GF-D8 (cell line): ENCODE measurements around the gene NBAS.
"Not testable (repeated sequence)": the region's sequence is repeated elsewhere in the genome, so short reads cannot be mapped to it uniquely, and the experiment has no call there.

ENCODE experiments used
- DNase-seq: peaks from one replicate; lab custom pipeline; 2025; lab: John Stamatoyannopoulos, UW

NBAS gene

DNA sequence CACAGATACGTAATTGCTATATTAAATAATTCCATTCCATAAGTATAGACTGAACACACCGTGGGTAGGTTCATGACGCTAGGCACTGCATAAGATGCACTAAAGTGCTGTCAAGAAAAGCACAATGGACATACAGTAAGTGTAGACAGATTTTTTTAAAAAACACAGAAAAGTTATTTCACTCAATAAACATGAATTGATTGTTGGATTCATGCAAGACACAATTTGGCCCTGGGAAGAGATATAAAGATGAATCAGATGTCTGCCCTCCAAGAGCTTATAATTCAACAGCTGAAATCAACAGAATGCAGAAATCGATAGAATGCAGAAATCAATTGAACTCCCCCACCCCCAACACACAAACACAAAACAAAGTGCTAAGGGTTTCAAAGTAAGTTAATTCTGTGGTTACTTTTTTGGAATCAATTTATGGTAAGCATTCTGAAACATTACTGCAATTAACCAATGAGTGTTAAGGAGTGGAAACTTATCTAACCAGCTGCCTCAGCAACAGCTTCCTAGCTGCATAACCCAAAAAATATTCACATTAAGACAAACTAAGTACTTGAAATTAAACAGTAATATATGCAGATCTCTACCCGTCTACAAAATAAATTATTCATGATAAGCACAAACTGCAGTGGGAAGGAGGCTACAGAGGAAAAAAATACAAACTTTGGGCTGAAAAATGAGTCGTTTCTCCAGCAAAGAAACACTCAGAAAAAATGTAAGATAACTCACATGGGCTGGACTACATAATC is 1.6 kb downstream of the NBAS start:
- no peak for DNase-seq

DNA sequence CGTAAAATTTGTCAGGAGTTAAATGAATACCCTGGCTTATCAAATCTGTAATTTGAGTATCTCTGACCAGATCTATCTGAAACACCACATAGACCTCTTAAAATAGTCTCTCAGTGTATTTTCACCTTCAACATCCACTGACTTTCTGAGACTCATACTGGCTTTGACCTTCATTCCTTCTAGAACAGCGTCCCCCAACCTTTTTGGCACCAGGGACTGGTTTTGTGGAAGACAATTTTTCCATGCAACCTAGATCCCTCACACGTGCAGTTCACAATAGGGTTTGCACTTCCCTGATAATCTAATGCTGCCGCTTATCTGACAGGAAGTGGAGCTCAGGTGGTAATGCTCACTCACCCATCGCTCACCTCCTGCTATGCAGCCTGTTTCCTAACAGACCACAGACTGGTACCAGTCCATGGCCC is 3.2 kb downstream of the NBAS start:
- DNase-seq, result peak; percentile 8

DNA sequence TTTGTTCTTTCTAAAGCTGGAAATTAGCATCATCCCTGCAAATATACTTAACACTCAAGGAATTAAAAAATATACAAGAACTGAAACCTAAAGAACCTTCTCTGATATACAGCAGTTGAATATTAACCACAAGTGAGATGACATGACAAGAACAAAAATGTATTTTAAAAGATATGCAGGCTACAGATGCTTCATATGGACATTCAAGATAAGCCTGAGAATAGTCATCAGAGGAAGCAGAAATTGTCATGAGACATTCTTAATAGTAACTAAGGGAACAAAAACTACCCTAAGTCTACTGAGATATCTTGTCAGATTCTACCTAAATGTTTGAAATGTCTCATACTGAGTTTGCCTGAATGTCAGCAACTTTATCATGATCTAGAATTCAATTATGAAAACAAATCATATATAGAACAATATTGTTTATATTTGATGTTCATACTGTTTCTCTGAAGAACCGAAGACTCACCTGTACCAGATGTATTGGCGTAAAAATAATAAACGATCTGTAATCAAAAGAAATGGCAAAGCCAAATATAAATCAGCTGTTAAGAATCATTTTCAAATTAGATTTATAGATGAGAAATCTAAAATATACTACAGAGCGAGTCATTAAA is 4.7 kb downstream of the NBAS start:
- DNase-seq, result no peak

- DNase-seq, result no peak
These were observed 5.4 kb downstream of the NBAS start for GRCh38 chr2:15555760-15556193.

- no peak for DNase-seq
These were observed 6.5 kb downstream of the NBAS start for GRCh38 chr2:15554525-15555218.

DNA sequence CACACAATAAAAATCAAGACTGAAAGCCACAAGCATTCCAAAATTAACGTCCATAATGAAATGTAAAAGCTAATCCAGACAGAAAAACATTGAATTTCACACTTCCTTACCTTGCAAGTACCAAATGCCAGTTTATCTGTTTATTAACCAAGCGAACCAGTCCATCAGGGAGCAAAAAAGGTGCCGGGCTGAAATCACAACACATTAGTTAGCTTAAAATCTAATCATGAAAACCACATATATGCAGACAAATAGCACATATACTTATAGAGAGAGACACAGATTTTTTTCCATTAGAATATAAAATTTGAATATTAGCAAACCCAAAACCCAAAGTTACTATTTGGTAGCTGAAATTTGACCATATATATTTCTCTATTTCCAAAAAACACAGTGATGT is 7.2 kb downstream of the NBAS start:
- no peak for DNase-seq

DNA sequence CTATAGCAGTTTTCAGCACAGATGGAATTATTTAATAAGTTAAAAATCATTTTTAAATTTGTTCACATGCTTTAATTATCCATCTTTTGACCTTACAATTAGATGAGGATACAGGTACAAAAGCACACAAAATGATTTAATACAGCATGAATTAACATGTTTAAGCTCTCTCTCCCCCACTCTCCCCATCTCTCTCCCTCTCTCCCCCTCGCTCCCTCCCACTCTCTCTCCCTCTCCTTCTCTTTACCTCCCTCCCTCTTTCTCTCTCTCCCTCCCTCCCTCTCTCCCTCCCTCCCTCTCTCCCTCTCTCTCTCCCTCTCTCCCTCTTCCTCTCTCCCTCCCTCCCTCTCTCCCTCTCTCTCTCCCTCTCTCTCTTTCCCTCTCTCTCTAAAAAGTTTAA is 7.6 kb downstream of the NBAS start:
- DNase-seq, result no peak

DNA sequence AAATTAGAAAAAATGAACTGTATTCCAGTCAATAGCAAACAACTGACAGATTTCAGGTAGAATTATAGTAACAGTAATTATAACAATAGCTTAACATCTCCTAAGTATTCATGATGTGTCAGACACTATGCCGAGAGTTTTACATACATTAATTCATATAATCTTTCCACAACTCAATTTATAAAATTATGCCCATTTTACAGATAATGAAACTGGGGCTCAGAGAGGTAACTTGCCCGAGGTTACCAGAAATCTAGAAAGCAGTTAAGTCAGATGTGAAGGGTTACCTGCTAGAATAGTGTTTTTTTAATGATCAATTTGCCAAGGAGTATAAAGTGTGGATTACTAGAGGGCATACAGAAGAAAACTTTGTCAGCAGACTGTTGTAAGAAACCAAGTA is 12.2 kb downstream of the NBAS start:
- no peak for DNase-seq

DNA sequence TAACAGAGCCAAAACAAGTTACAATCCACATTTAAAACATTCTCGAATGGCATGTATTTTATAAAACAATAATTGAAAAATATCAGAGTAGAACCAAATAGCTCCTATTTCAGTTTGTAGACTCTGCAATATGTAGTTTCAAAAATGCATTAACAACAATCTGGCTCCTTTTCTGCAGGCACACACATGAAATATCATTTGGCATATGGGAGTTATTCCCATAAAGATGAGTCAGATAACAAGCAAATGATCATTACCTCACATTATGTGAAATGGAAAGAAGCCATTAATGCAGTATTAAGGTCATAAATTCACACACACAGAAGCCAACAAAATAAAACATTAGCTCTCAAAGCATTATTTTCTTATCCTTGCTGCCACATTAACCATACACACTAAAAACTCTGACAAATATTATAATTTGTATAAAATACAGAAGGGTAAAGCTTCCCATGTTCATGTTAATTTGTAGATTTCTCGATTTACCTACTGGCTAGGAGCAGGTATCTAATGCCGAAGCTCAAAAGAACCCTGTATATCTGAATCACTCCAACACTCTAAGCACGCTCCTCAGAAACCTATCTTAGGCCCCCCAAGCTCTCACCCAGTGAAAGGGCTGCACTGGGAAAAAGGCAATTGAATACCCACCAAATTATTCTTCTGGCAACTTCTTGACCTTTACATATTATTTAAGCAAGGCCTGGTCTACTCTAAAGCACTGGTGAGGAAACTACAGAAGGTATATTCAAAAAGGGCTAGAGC is 13.8 kb downstream of the NBAS start:
- no peak for DNase-seq

- no peak for DNase-seq
These were observed 14.6 kb downstream of the NBAS start for GRCh38 chr2:15546297-15547098.

DNA sequence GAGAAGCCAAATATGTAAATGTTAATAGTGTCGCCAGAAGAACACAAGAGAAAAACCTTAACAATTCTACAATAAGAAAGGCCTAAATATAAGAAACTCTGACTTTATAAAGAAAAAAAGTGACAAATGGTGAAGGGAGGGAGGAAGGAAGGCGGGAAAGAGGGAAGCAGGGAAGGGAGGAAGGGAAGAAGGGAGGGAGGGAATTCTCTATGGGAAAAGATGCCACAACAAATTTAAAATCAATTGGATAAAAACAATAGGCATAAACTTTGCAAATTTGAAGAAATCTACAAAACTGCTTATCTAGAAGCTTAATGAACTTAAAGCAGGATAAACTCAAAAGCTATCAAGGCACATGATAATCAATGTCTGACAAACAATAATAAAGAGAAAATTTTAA is 16.9 kb downstream of the NBAS start:
- no peak for DNase-seq

DNA sequence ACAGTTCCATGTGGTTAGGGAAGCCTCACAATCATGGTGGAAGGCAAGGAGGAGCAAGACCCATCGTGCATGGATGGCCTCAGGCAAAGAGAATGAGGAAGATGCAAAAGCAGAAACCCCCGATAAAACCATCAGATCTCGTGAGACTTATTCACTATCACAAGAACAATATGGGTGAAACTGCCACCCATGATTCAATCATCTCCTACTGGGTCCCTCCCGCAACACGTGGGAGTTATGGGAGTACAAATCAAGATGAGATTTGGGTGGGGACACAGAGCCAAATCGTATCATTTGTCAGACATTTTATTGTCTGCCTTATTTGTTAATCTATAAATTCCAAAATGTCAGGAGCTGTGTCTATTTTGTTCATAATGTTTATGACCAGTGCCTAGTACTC is 17.6 kb downstream of the NBAS start:
- DNase-seq, result no peak

- no peak for DNase-seq
These were observed 18.1 kb downstream of the NBAS start for GRCh38 chr2:15543053-15543452.

GRCh38 chr2:15542269-15542668 is 18.9 kb downstream of the NBAS start:
- not testable (repeated sequence) for DNase-seq

DNA sequence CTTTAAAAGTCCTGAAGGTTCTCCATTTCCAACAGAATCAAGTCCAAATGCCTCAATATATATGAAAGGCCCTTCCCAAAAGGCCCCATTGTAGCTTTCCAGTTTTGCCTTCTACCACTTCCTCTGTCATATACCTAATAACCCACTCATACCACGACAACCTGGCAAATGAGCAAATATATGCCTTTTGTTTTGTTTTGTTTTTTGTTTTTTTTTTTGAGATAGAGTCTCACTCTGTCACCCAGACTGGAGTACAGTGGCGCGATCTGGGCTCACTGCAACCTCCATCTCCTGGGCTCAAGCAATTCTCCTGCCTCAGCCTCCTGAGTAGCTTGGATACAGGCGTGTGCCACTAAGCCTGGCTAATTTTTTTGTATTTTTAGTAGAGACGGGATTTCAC is 20.6 kb downstream of the NBAS start:
- DNase-seq, result not testable (repeated sequence)

- no peak for DNase-seq
These were observed 21.1 kb downstream of the NBAS start for GRCh38 chr2:15539999-15540398.

GRCh38 chr2:15538792-15539191 is 22.3 kb downstream of the NBAS start:
- no peak for DNase-seq

GRCh38 chr2:15533860-15534480 is 27.2 kb downstream of the NBAS start:
- no peak for DNase-seq

DNA sequence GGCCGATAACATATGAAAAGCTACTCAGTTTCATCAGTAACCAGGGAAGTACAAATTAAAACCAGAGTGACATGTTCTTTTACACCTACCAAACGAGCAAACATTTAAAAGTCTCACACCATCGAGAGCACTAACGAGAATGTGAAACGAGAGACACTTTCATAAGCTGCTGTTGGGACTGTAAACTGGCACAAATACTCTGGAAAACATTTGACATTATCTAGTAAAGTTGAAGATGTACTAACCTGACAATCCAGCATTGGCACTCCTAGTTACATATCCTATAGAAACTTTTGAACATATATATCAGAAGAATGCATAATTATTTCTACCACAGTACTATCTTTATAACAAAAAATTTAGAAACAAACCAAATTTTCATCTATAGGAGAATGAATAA is 28.1 kb downstream of the NBAS start:
- no peak for DNase-seq

- no peak for DNase-seq
These were observed 29.9 kb downstream of the NBAS start for GRCh38 chr2:15531095-15531854.
